Glutamatergic neuron (in vitro differentiated cells): ENCODE results near the gene MYOG. TPM values are rescaled to one million over a fixed set of nuclear protein-coding genes. Genes with fewer than 3 reads are reported as not detected.

ENCODE experiments used
- DNase-seq: peaks from one replicate; pipeline ENCODE4 v3.0.0; 2022
- H3K27ac Mint-ChIP-seq: one replicate; pipeline ENCODE4 v1.8.0; 2020; ENCODE audit warnings: mild to moderate bottlenecking, mixed read lengths, inconsistent platforms; ENCODE audit not compliant: unreplicated experiment
- H3K27me3 Mint-ChIP-seq: one replicate; pipeline ENCODE4 v1.8.0; 2020; ENCODE audit warnings: mild to moderate bottlenecking, moderate library complexity, mixed read lengths, inconsistent platforms; ENCODE audit not compliant: unreplicated experiment
- H3K36me3 Mint-ChIP-seq: one replicate; pipeline ENCODE4 v1.8.0; 2020; ENCODE audit warnings: mild to moderate bottlenecking, mixed read lengths, inconsistent platforms; ENCODE audit not compliant: unreplicated experiment
- H3K4me1 Mint-ChIP-seq: one replicate; pipeline ENCODE4 v1.8.0; 2020; ENCODE audit warnings: mild to moderate bottlenecking, low read depth, mixed read lengths, inconsistent platforms; ENCODE audit not compliant: unreplicated experiment
- H3K4me3 Mint-ChIP-seq: one replicate; pipeline ENCODE4 v1.8.0; 2020; ENCODE audit warnings: mild to moderate bottlenecking, mixed read lengths, inconsistent platforms; ENCODE audit not compliant: unreplicated experiment
- H3K9me3 Mint-ChIP-seq: one replicate; pipeline ENCODE4 v1.8.0; 2020; ENCODE audit warnings: mild to moderate bottlenecking, moderate library complexity, mixed read lengths, inconsistent platforms; ENCODE audit not compliant: unreplicated experiment
- total RNA-seq: library from RNA; stranded (reverse); fragmentation: NEBNext Ultra II Directional; extraction: Animal tissue kit (Norgen Biotek cat#: 25700); gene quantifications from one replicate; pipeline ENCODE4 v1.2.1, GENCODE V29; 2021; ENCODE audit not compliant: unreplicated experiment
- TF ChIP-seq, protein P1 (sequence below): fragments of 200-600 bp; sonication (generic); IDR thresholded peaks from one replicate; pipeline ENCODE4 v1.5.0; 2021; ENCODE audit not compliant: partially characterized antibody, unreplicated experiment

The MYOG gene
- total RNA-seq, 1 donor from 2014 or later, result not detected

DNA sequence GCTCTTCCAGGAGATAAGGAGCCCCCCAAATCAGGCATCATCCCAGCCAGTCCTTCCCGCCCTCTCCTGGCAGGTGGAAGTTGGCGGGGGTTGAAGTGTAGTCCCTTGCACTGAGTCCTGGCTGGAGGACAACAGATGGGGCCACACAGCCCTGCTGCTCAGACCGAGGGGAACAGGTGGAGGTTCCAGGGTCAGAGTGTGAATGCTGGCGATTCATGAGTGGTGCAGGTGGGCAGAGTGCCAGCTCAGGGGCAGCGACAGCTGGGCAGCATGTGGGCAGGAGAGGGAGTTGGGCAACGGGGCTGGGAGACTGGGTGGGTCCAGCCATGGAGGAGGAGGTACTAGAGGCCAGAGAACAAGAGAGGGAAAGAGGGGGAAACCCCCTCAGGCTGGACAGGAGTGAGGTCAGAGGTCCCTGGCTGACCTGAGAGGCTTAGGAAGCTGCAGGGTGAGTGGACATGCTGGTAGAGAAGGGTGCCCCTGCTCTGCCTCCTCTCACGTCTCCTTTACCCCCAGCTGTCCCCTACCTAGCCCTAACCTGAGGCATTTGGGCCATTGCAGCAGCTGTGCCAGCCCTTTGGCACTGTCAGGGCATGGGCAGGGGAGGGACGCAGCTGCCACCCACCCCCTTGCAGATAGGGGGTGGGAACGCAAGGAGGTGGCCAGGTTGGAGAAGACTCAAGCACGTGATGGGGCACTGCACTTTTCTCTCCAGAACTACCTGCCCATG, 30.4 kb upstream of the MYOG start:
- Mint-ChIP-seq H3K27ac (no peak overlapping the region), H3K9me3 (peaks cover 4% of the 10 kb centered on the region), H3K4me1 (peaks cover 10% of the 10 kb centered on the region), H3K27me3 (peaks cover 2% of the 10 kb centered on the region), H3K36me3 (no peaks in the 10 kb centered on the region), H3K4me3 (no peak overlapping the region)
- TF ChIP-seq, protein P1, sequence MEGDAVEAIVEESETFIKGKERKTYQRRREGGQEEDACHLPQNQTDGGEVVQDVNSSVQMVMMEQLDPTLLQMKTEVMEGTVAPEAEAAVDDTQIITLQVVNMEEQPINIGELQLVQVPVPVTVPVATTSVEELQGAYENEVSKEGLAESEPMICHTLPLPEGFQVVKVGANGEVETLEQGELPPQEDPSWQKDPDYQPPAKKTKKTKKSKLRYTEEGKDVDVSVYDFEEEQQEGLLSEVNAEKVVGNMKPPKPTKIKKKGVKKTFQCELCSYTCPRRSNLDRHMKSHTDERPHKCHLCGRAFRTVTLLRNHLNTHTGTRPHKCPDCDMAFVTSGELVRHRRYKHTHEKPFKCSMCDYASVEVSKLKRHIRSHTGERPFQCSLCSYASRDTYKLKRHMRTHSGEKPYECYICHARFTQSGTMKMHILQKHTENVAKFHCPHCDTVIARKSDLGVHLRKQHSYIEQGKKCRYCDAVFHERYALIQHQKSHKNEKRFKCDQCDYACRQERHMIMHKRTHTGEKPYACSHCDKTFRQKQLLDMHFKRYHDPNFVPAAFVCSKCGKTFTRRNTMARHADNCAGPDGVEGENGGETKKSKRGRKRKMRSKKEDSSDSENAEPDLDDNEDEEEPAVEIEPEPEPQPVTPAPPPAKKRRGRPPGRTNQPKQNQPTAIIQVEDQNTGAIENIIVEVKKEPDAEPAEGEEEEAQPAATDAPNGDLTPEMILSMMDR, result no peak
- no peak for DNase-seq

DNA sequence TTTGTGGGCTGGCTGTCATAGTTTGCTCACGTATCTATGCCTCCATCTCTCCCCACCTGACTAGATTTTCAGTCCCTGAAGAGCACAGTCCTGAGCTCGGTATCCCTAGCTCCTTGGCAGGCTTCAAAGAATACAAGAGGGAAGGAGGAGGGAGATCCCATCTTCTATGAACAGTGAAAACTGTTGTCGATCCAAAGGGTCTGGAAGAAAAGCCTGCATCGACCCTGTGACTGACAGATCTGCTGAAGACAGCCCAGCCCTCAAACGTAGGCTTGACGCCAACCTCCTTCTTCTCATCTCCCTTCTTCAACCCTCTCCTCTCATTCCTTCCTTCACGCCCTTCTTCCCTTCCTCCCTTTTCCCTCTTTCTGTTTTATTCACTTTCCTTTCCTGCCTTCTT, 28.4 kb upstream of the MYOG start:
- TF ChIP-seq, protein P1, result no peak
- H3K27ac Mint-ChIP-seq, result no peak overlapping the region
- H3K9me3 Mint-ChIP-seq, result peaks cover 2% of the 10 kb centered on the region
- peaks cover 8% of the 10 kb centered on the region for H3K4me1 Mint-ChIP-seq
- H3K27me3 Mint-ChIP-seq, result peaks cover 2% of the 10 kb centered on the region
- H3K36me3 Mint-ChIP-seq, result no peaks in the 10 kb centered on the region
- no peak for DNase-seq
- H3K4me3 Mint-ChIP-seq, result no peak overlapping the region

DNA sequence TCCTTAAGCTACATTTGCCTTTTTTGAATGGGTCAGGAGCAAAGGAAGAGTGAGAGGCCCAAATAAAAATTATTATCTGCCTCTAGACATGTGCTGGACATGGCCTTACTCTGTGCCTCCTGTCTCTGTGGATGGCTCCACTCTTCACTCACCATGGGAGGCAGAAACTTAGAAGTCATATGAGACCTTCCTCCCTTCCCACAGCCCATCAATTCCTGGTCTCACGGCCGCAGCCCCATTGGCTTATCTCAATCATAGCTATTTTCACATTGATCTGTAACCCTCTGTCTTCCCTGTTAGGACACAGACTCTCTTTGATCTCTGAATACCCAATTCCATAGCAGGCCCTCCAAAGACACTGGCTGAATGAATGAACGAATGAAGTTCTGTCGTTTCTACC, 27.5 kb upstream of the MYOG start:
- Mint-ChIP-seq H3K4me1 (peaks cover 8% of the 10 kb centered on the region), H3K36me3 (no peaks in the 10 kb centered on the region), H3K27me3 (peaks cover 2% of the 10 kb centered on the region), H3K4me3 (no peak overlapping the region), H3K27ac (no peak overlapping the region), H3K9me3 (no peaks in the 10 kb centered on the region)
- no peak for DNase-seq
- TF ChIP-seq, protein P1, result no peak

DNA sequence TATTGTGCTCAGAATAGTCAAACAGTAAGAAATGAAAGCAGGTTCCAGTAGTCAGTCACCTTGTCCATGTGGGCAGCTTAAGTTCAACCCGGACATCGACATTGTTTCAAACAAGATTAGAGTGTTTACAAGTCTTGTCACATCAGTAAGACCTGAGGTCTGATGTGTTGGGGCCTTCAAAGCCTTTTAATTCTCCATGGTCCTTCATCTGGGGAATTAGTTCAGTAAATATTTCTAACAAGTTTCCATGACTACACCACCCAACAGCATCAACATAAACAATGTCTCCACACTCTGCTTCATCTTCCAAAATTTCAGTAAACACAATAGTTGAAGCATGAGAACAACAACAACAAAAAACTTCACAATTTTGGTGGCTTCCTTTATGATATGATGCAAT, 26.7 kb upstream of the MYOG start:
- no peaks in the 10 kb centered on the region for H3K9me3 Mint-ChIP-seq
- no peak overlapping the region for H3K27ac Mint-ChIP-seq
- no peak for DNase-seq
- TF ChIP-seq, protein P1, result no peak
- no peak overlapping the region for H3K4me3 Mint-ChIP-seq
- H3K27me3 Mint-ChIP-seq, result peaks cover 2% of the 10 kb centered on the region
- no peaks in the 10 kb centered on the region for H3K36me3 Mint-ChIP-seq
- H3K4me1 Mint-ChIP-seq, result peaks cover 6% of the 10 kb centered on the region

DNA sequence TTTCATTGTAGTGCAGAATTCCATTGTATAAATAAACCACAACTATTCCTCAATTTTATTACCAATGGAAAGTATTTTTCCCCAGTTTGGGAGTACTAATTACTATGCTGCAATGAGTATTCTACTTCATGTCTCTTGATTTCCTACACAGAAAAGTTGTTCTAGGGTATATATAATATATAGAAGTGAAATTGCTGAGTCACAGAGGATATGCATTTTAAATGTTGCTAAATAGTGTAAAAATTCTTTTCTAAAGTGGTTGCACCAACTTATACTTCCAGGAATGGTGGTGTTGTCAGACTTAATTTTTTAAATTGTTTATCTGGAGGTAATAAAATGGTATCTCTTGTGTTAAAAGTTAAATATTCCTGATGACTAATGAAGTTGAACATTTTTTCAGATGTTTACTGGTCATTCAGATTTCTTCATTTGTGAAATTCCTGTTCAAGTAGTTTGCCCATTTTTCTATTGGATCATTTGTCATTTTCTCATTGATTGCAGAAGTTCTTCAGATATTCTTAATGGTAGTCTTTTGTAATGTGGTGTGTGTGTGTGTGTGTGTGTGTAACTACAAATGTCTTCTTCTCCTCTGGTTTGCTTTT, 19.1 kb upstream of the MYOG start:
- H3K27ac Mint-ChIP-seq, result no peak overlapping the region
- H3K9me3 Mint-ChIP-seq, result no peaks in the 10 kb centered on the region
- TF ChIP-seq, protein P1, result no peak
- no peak overlapping the region for H3K4me3 Mint-ChIP-seq
- H3K4me1 Mint-ChIP-seq, result peaks cover 15% of the 10 kb centered on the region
- peaks cover 4% of the 10 kb centered on the region for H3K27me3 Mint-ChIP-seq
- no peak for DNase-seq
- peaks cover 9% of the 10 kb centered on the region for H3K36me3 Mint-ChIP-seq
